Stimulated activated CD8-positive, alpha-beta memory T cell treated with anti-CD3 and anti-CD28 coated beads, Interleukin-15, amount 100 ng/mL, for 1 hour (primary cell): Measurements from ENCODE around the gene SKOR1.

Experiments used
- DNase-seq: peaks from one replicate; pipeline ENCODE4 v3.0.0-alpha.2; 2020; ENCODE audit warnings: low read depth

SKOR1 gene

GRCh38 chr15:67794832-67795574 lies 30.3 kb upstream of the SKOR1 start:
- no peak for DNase-seq

- no peak for DNase-seq
These were observed 28.8 kb upstream of the SKOR1 start for GRCh38 chr15:67796196-67797127.

DNA sequence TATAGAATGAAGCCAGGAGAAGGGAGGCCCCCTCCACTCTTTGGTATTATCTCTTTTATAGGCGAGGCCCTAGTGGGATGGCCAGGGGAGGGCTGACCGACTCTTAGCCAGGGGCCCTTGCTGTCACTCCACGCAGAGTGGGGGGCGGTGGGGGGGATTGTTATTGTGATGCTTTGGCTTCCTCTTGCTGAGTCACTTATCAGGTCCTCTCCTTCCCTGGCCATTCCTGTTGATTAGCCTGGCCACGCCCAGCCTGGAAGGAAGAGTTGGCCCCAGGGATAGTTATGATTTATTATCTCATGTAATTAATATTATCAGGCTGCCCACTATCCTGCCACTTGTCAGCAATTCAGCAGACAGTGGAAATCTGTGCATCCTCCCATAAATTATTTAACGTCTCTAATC lies 25.5 kb upstream of the SKOR1 start:
- DNase-seq = no peak

GRCh38 chr15:67801142-67801541 lies 24.2 kb upstream of the SKOR1 start:
- DNase-seq = no peak

DNA sequence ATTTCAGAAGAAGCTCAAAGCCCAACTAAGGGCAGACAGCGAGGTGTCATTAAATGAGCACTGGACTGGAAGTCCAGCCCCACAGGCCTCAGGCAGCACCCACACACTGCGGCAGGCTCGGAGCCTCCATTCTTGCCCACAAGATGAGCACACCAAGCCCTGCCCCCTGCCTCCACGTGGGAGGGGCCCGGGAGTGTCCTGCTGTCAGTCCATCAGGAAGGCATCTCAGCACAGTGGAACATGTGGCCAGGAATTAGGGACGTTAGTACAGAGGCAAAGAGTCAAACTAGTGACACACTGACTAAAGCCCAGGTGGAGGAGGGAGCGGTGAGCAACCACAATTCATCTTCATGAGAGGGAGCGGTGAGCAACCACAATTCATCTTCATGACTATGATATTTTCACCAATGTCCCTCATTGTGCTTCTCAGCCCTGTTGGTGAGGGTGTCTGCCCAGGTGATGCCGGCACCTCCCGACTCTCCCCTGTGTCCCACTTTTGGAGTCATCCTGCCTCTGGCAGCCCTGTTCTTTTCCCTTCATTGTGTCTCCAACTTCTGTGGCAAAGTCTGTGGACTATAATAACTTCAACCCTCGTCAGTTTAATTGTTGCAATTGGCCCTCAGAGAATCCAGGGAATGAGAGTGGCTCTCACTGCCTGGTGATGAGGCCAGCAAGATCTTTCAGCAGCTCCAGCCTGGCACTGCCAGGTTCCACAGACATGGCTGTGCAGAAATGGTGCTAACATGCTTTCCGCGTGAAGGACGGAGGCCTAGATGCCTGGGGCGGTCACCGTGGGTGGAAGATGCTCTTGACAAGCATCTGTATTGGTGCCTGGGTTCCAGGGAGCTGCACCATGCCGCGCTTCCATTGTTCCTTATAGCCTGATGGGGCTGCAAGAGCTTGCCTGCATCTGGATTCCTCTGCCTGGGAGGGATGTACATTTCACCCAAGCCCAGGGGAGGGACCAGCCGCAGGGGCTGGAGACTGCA lies 23.1 kb upstream of the SKOR1 start:
- no peak for DNase-seq

GRCh38 chr15:67803299-67803698 lies 22.0 kb upstream of the SKOR1 start:
- DNase-seq = no peak

DNA sequence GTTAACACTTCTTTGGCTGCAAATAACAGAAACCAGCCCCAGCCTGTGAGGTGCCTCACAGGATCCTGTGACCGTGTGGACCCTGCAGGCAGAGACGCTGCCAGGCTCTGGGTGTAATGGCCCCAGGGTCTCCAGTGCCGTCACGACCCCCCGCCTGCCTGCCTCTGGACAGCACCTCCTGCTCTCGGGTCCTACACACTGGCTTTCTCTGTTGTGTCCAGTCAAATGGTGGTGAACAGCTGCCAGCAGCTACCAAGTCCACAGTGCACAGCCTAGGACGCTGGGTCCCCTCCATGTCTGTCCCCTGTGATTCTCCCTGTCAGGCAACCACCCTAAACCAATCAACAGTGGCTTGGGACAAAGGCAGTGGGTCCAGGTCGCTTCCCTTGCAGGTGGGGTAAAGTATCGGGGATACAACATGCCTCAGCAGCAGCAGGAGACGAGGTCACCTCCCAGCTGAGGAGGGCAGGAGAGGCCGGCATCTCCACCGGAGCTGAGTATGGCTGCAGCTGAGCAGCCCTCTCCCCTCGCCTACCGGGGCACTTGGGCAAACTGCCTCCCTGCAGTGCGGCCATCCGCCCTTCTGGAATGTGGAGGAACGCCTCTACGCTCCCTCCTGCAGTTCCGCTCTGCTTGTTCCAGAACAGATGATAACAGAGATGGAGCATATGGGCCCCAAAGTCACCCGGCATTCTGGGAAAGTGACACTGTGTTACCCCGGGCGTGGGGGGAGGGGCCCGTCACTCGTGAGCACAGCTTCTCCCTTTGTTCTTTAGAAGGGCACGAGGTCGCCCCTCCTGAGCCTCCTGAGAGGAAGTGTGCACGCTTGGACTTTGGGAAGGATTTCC lies 21.1 kb upstream of the SKOR1 start:
- DNase-seq = no peak

DNA sequence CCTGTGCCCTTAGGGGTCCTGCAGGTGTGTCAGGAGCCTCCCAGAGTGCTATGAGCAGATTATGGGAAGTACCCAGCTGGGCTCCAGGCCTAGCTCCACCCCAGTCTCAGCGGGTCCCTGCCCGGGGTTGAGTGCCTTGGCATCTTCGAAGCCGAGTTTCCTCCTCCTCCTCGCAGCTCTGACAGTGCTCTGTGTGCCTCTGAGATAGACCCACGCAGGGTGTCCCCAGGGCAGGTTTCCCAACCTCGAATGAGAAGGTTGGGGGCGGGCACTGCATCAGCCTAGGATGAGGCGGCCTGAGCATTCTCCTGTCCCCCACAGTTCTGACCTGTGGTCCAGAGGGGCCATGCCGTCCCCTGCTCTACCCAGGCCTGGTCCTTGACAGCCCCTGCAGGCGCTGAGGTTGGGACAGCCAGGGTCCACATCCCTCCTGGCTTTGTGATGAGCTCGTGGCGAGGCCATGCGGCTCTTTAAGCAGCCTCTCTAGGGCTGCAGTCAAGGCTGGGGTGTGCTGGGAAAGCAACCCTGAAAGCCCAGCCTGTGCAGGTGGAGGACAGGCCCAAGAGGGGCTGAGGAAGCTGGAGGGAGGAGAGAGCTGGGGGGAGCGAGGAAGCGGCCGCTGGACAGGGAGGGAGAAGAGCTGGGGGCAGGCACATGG lies 20.2 kb upstream of the SKOR1 start:
- no peak for DNase-seq

- DNase-seq = no peak
These were observed 19.4 kb upstream of the SKOR1 start for GRCh38 chr15:67805666-67806516.

DNA sequence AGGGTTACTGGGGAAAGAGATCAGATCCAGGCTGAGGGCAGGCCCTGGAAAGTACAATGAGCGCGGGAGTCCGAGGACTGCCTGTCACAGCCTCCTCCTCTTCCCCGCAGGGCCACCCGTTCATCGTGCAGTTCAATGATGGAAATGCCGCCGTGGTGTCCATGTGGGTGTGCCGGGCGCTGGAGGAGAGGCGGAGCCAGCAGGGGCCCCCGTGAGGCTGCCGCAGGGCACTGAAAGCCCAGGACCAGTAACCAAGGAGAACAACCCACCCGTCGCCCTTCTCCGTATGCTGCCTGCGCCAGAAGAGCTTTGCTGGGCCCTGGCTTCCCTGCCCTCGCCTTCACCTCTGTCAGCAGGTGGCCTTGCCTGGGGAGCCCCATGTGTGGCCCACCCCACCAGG lies 18.8 kb upstream of the SKOR1 start:
- no peak for DNase-seq

DNA sequence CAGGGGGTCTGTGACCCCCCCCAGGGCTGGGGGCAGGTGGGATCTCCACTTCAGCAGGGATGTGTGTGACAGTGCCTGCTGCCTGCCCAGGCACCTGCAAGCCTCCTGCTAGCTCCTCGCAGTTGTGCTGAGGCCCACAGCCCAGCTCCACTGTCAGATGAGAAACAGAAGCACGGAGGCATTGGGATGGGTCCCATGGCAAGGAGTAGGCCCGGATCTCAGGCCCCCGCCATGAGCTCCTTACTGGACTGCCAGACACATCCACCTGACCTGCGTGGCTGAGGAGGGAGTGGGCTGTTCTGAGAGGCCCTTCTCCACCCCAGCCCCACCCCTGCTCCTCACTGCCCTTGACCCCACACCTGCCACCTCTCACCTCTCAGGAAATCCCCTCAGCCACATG lies 18.2 kb upstream of the SKOR1 start:
- no peak for DNase-seq

- no peak for DNase-seq
These were observed 17.5 kb upstream of the SKOR1 start for GRCh38 chr15:67807836-67808235.

GRCh38 chr15:67808821-67809220 lies 16.5 kb upstream of the SKOR1 start:
- no peak for DNase-seq

- DNase-seq = no peak
These were observed 15.9 kb upstream of the SKOR1 start for GRCh38 chr15:67809441-67809840.

DNA sequence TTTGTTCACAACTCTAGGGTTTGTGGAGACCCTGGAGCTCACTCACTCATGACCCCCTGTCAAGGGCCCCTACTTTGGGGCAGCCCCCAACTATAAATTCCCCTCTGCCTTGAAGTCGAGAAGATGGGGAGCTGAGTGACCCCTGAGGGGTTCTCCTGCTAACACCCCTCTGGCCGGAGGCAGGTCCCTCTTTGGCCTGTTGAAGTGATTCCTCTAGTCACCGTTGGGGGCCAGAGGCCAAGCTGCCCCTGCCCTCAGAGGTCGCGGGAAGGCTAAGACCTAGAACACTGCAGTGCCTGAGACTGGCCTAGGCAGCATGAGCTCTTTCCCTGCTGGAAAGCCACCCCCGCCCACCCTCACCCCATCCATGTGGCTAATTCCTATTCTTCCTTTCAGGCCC lies 15.4 kb upstream of the SKOR1 start:
- no peak for DNase-seq

DNA sequence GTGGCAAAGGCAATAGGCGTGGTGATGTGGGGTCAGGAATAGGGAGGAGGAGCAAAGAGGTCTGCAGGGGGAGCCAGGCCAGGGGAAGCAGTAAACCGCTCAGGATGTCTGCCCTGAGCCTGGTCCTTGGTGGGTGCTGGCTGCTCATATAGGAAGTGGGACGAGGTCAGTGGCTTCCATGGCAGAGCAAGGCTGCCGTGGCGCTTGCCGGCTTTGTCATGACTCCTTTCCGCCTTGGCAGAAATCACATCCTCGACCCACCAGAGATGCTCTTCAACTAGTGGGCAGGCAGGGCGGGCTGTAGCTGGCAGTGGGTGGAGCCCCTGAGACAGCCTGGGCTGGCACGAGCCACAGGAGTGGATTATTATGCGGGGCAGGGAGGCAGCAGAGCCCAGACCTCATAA lies 13.1 kb upstream of the SKOR1 start:
- no peak for DNase-seq

DNA sequence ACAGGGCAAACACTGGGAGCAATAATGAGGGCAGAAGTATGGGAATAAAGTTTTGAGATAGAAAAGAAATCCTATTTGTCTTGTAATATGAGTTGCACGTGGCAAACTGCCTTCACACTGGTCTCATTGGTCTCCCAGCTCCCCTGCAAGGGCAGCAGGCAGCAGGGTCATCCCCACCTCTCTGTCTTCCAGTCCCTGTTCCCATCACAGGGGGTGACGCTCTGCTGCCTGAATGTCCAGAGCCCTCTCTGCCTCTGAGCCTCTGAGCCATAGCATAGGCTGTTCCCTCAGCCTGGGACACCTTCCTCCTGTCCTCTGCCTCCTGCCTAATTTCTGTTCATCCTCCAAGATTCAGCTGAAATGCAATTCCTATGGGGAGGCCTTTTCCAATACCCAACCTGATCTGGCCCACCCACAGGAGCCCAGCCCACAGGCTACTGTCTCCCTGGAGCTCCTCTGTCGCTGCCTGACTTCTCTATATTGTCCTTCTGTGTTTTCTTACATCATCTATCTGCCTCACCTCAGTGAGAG lies 12.1 kb upstream of the SKOR1 start:
- DNase-seq = no peak

DNA sequence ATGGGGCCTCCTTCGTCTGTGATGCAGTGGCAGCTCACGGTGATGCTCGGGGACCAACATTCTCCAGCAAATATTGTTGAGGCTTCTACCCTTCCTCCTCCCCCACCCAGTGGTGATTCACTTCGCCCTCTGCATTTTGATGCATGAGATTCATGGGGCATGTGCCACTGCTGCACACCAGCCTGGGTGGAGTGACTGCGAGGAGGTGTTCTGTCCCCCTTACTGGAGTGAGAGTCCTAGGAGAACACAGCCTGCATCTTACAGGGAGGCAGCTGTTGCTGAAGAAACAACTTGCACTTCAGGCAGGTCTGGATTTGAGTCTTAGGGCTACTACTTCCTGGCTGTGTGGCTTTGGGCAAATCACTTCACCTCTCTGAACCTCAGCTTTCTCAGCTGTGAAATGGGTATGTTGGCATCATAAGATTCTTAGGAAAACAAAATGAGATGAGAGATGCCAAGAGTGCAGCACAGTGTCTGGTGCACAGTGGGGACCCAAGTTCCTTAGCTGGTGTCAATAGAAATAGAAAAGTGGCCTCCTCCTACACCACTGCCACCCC lies 10.2 kb upstream of the SKOR1 start:
- no peak for DNase-seq

GRCh38 chr15:67816668-67817067 lies 8.6 kb upstream of the SKOR1 start:
- no peak for DNase-seq
